HG03060 (cell line): ENCODE measurements around the gene GPATCH3.
"Not testable (repeated sequence)": the region's sequence is repeated elsewhere in the genome, so short reads cannot be mapped to it uniquely, and the experiment has no call there.

Source experiments
- ATAC-seq: cut with Tn5 transposase; IDR thresholded peaks from one replicate; pipeline ENCODE4 v1.9.1; 2021; ENCODE audit warnings: low read depth, moderate number of reproducible peaks; ENCODE audit not compliant: unreplicated experiment

The GPATCH3 gene

DNA sequence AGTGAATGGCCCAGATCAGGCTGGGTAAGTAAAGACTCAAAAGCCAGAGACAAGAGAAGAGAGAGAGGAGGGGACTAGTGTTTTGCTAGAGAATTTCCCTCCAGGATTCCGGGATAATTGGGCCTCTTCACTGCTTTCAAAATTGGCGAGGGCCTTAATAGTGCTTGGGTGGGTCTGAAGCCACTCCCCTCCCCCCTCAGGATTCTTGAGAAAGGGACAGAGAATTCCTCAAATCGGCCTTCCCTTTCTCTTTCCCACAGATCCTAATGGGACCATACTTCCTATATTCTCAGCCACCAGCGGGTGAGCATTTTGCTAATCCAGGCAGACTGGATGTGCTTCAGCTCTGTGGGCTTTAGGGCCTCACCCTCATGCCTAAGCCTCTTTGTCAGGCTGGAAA is 25.4 kb downstream of the GPATCH3 start:
- no peak for ATAC-seq

- ATAC-seq = not testable (repeated sequence)
Measured at GRCh38 chr1:26873097-26873496, 27.2 kb downstream of the GPATCH3 start.

DNA sequence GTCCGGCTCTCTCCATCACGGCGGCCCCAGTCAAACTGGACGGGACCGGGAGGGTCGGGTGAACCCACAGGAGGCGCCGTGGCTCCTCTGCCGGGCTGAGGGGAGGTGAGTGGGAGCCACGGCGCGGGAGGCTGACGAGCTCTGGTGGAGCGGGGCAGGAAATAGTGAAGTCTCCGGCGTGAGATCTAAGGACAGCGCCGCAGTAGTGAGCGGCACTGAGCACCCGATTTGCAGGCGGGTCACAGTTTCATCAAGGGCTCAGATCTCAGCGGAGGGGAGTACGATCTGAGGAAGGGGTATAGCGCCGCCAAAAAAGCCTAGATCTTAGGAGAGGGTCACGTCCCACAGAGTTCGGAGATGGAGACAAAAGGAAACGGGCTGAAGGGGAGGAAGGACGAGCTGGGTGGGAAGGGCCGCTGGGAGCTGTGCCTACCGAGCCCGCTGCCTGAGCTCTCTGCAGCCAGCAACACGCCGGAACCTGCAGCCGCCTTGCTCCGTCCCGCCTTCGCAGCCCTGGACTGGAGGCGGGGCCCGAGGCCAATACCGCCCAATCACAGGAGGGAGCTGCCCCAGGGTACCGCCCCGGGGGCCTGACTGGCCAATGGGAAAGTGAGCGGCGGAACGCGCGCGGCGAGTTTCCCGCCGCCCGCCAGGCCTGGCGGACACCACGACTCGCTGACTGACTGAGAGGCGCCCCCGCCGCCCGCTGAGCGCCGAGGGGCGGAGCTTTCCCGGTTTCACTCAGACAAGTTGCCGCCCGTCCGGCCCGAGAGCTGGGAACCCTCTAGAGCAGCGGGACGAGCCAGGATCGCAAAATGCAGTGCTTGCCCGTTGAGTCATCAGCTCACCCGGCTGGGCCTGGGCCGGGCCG is 35.4 kb downstream of the GPATCH3 start:
- peak; percentile 73 for ATAC-seq

GRCh38 chr1:26863685-26864077 is 36.6 kb downstream of the GPATCH3 start:
- ATAC-seq = no peak

GRCh38 chr1:26862781-26863684 is 37.2 kb downstream of the GPATCH3 start, which contains the start of gene SFN:
Gene SFN (plus strand): TSS chr1:26863149. CDS start chr1:26863213, 64 bp downstream.
- ATAC-seq = no peak

GRCh38 chr1:26861889-26862378 is 38.3 kb downstream of the GPATCH3 start:
- ATAC-seq = no peak

GRCh38 chr1:26861286-26861701 is 39.0 kb downstream of the GPATCH3 start:
- no peak for ATAC-seq

DNA sequence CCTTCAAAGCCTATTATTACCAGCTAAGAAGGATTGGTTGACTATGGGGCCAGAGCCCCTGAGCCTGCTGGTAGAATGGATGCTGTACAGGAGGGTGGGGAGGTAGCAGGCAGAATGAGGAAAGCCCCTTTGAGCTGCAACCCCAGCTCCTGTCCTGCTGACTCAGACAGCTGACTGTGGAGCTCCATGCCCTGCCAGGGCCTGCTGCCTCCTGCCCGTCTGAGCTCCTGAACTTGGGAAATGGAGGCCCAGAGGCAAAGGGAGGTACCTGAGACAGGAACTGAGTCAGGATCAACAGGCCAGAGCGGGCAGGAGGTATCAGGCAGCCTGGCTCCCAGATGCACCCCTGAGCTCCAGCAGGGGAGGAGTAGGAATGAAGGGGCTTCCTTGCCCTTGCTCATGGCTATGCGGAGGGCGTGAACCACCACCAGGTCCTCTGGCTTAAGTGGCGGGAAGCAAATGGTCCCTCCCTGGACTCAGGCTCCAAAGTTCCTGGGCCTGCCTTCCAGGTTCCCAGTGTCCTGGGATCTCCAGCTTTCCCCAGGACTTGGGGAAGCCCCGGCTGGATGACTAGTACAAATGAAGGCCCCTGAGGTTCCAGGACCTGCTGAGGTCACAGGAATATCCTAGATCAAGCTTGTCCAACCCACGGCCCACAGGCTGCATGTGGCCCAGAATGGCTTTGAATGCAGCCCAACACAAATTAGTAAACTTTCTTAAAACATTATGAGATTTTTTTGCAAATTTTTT is 41.2 kb downstream of the GPATCH3 start:
- ATAC-seq = no peak

DNA sequence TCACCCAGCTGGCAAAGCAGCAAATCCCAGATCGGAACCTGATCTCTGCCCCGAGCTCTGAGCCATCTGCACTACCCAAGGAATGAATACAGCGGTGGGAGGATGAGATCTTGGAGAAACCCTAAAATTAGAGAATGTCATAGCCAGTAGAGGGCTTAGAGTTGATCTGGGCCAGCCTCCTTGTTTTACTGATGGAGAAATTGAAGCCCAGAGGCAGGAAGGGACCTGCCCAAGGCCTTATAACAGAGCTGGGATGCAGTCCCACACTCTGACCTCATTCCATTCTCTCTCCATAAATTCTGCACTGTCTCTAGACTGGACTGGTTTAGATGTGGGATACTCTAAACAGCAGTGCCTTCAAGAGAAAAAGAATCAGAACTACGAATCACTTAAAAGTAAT is 42.1 kb downstream of the GPATCH3 start:
- ATAC-seq = no peak

DNA sequence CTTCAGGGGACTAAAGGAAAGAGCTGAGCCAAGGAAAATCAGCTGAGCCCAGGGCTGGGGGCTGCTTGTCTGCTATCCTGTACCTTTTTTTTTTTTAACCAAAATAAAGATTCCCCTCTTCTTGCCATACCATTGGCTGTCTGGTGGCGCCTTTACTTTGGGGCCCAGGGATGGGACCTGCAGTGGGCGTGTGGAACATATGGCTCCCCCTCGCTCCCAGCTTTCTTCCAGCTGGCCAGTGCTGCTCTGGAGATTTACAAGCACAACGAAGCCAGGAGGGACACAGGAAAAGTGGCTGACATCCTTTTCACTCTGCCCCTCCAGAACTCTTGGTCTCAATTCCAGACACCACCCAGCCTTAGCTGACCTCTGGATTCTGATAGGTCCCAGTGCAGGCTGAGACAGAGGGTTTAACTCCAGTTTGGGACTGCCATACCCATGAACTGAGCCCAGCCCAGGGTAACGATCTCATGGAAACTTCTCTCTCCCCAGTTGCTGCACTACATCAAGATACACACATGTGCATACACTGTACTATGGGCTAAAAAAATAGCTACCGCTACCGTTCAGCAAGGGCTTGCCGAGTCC is 42.7 kb downstream of the GPATCH3 start:
- ATAC-seq = no peak

GRCh38 chr1:26856604-26857469 is 43.4 kb downstream of the GPATCH3 start:
- no peak for ATAC-seq

- no peak for ATAC-seq
Measured at GRCh38 chr1:26856181-26856580, 44.1 kb downstream of the GPATCH3 start.

GRCh38 chr1:26855636-26856035 is 44.6 kb downstream of the GPATCH3 start:
- ATAC-seq = no peak

- no peak for ATAC-seq
Measured at GRCh38 chr1:26854906-26855305, 45.4 kb downstream of the GPATCH3 start.

DNA sequence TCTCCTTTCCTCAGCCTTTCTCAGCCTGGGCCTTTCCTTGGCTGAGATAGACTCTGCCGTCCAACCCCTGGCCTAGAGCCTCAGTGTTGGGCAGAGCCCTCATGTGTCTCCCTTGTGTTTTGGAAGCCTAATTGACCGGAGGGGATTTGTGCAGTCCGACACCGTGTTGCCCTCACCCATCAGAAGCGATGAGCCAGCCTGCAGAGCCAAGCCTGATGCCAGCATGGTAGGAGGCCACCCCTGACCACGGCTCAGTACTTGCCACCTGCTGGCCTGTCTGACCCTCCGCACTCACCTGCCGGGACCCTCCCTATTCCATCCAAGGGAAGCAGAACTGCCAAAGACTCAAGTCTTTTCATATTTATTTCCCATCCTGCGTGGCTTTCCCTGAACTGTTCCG is 46.7 kb downstream of the GPATCH3 start:
- no peak for ATAC-seq

DNA sequence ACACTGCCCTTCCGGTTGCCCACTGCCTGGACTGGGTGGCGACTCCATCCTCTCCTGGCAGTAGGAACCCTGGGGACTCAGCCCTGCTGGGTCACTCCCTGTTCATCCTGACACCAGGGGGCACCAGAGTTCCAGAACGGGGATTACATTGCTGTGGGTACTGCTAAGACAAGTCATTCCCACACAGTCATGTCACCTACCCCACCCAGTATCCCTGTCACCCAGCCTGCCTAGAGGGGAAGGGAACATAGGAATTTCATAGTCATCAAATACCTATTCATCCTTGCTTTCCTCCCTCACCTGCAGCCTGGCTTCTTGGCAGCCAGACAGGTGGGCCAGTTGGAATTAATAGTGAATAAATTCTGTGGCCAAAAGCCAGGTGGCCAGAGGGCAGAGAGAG is 47.1 kb downstream of the GPATCH3 start:
- ATAC-seq = no peak

DNA sequence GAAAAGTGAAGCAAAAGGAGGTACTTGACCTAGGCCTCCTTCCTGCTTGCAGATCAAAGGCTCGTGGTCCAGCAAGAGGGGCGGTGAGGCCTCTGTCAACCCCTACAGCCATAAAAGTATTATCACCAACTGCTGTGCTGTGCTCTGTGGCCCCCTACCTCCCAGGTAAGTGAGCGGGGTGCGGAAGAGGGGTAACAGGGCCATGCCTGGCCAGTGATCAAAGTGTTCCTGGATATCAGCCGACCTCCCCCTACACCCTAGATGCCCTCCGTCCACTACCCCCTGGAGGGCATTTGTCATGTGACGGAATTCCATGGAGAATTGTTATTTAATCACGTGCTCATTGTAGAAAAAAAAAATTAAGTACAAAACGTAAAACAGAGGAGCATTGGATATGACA is 47.6 kb downstream of the GPATCH3 start:
- no peak for ATAC-seq

- ATAC-seq = no peak
Measured at GRCh38 chr1:26851106-26851684, 49.1 kb downstream of the GPATCH3 start.
